GM21825 (cell line): Measurements from ENCODE around the gene PHYHIPL.

ENCODE experiments used
- ATAC-seq: cut with Tn5 transposase; IDR thresholded peaks from one replicate; pipeline ENCODE4 v1.9.1; 2021; ENCODE audit warnings: mild to moderate bottlenecking, moderate library complexity; ENCODE audit not compliant: unreplicated experiment

The PHYHIPL gene

DNA sequence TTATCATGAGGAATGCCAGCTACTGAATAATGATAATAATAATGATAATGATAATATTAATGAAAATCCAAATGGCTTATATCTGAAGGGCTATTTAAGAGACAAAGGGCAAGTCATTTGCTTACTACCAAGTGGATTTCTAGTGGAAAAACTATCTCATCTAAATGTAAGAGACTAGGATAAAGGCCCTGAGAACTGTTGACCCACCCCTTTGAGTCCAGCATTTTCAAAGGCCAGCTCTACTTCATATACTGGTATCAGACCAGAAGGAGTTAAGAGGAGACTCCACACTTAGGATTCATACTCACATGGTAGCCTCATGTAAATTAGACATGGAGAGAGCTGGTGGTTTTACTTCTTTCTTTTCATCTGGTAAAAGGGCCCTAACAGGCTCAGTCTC lies 76.0 kb downstream of the PHYHIPL start:
- no peak for ATAC-seq

DNA sequence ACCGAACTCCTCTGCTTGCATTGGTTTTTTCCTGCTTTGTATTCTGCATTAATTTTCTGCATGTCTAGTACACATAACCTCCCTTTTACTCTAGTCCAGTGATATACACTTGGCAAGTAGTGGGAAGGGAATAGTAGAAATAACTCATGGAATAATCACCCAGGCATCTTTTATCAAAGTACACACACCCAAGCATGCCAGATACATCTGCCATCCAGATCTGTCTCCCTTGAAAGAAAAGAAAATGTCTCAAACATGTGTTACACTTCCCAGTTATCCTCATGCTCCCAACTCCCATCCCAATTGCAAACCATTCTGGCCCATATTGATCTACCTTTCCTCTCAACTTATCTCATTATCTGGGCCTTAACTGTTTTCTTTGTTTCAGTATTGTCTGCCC lies 79.0 kb downstream of the PHYHIPL start:
- no peak for ATAC-seq

DNA sequence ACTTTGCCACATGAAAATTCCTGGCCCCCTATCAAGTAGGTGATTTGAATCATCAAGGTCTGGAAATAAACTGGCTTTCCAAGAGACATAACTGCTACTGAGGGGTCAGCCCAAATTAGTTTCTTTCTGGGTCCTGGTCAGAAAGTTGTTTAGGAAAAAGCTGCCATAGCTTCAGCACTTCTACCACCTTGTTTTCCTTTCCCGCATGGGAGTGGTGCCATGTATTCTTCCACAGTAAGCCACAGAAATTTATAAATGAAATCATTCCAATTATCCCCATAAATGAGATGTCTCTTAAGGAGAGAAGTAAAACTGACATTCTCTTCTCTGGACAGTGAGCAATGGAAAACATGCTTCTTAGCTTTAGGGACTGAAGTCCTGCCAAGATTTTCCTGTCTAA lies 80.8 kb downstream of the PHYHIPL start:
- no peak for ATAC-seq

DNA sequence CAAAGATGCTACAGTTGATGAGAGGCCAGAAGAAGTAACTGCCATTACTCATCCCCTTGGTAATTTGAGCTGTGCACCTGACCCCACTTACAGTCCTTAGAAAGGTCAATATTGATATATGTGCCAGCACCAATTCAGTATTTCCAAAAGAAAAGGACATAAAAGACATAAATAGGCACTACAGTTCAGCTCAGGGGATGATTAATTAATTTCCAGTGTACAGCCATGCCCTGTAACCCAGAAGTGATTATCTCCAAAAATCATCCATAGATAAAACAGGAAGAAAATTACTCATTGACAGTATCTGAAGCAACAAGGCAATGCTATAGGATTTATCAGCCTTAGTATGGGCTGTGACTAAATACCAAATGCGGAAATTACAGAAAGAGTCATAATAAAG lies 82.4 kb downstream of the PHYHIPL start:
- ATAC-seq = no peak

DNA sequence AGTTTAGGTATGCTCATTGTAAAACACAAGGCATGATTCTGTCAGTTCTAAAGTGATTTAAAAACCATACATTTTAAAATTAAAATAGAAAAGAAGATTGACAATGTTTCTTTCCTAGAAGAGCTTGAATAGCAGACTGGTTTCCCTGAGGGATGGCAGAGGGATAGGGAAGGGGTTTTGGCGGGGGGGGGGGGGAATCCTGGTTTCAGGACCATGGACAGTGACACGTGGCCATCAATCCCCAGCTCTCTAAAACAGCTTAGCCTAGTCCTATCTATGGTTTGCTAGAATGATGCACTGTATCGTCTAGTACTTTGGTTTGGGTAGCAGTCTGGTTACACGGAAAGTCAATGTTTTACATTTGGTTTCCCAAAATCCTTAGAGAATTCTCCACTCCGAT lies 88.7 kb downstream of the PHYHIPL start:
- ATAC-seq = no peak

DNA sequence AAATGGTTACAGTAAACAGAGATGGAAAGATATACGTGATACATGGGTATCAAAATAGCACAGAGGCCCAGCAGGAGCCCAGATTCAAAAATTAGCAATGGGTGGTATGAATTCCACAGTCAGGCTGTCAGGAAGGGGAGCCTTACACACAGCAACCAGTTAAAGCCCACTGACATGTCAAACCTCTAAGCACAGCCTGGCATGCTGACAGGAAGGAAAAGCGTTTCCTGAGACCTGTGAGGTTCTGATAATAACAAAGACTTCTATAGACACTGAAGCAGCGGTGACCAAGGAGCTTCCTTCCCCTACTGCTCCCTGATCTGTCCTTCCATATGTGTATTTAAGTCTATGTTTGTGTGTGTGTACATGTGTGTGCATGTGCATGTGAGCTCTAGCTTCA lies 89.9 kb downstream of the PHYHIPL start:
- no peak for ATAC-seq

DNA sequence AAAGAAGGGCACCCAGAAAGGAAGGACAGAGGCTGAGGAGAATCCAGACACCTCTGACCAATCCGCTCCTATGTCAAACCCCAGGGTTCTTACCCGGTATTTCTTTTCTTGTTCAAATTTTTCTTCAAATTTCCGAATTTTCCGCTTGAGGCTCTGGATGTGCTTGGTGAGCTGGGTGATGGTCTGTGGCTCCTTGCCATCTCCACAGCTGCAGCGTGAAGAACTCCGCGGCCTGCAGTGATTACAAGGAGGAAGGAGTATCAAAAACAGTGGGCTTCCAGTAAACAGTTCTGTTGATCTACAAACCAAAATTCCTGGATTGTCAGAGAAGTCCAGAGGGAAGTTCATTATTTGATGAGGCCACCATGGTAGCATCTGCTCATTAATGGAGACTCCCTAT lies 92.0 kb downstream of the PHYHIPL start:
- no peak for ATAC-seq

DNA sequence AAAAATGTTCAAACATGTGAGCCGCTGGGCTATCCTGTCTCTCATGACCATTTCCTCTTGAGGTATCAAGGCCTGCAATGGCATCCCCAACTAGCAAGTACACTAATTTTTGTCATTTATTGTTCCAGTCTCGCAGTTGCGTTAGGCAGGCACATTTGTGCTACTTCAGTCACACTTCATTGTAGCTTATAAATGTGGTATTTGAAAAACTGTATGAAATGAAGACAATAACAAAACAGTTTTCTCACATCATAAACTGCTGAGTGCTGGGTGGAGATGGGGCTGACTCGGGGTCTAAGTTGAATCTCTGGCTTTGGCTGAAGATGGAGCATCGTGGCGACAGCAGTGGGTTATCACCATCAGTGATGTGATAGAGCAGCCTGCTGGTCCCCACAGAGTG lies 93.2 kb downstream of the PHYHIPL start:
- ATAC-seq = no peak

DNA sequence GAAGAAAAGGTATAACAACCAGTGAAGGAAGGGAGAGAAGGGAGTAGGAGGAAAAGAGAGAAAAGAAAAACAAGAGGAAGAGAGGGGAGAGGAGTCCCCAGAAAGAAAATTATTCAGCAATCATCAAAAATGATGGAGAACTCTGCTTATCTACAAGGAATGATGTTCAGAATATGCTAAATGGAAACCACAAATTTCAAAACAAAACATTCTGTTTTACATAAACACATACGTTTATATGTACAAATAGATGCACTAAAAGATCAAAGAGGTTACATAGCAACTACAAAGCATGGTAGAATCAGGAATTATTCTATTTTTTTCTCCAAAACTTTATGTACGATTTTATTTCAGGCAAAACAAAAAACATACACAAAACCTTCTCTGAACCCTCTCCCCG lies 94.0 kb downstream of the PHYHIPL start:
- no peak for ATAC-seq

DNA sequence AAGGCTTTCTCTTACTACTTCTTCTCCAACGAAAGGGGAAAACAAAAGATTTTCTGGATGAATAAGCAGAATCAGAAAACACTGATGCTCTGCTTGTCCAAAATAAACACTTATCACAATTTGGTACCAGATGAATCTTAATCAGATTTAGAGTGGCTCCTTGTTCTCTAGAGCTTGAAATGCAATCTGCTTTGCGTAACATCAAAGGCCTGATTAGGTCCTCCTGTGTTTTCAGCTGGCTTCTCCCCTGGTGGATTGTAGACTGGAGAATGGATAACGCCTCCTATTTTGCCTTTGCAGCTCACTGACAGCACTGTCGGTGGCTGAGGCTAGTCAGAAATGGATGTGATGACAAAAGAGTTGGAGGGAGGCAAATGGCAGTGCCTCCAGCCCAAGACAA lies 94.7 kb downstream of the PHYHIPL start:
- ATAC-seq = no peak

DNA sequence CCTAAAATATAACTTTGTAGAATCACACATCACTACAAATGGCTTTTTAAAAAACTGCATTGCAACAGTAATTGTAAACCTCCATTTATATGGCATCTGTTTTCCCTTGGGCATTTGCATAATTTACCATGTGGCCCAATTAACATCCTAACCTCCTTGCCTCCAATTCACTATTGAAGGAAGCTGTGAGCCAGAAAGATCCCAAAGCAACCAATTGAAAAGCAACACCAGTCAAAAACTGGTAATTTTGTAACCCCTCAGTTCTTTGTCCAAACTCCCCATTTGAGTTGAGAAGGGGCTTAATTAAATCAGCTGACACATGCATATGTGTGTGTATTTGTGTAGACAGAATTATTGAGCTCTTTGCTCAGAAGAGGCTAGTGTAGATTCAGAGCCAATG lies 95.6 kb downstream of the PHYHIPL start:
- ATAC-seq = no peak

DNA sequence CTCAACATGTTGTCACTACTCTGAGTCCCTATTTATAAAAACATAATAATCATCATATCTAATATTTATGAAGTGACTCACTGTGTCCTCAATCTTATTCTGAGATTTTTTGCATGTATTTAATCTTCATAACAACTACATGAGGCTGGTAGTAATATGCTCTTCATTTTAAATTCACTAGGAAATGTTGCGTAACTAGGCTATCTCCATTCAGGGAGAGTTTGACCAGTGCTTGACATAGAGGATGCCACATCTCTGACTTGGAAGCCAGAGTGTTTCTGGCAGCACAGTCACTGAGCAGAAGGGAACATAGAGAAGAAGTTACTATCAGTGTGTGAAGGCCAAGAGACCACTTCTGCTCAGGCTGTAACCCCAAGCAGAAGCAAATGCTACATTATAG lies 97.0 kb downstream of the PHYHIPL start:
- ATAC-seq = no peak

DNA sequence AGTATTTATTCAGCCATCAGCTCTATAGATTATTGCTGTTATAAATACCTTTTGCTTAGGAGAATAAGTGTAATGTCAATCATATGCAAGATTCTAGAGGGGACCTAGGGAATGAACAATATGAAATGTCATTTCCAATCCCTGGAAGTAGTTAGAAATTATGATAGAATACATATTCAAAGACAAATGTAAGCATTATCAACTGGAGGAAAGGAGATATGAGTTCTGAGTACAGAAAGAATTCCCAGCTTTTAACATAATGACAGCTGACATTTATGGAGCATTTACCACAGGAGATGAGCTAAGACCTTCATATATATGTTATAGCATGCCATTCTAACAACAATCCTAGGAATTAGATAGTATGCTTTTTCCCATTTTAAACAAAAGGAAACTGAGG lies 99.7 kb downstream of the PHYHIPL start:
- no peak for ATAC-seq

DNA sequence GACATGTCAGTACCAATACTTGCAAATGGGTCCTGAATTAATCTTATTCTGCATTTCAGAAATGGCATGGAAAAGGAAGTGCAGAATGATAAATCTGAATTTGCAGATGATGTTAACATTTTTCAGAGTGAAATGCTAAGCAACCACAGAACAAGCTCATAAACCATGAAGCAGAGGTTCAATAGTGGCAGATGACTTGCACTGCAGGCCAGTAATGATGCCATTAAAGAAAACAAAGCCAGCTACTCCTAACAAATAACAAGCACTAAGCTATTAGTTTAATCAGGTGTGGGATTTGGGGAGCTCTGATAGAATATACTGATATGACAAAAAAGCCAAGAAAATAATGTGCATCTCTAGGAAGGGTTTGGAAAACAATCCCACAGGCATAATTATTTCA lies 100.5 kb downstream of the PHYHIPL start:
- ATAC-seq = no peak

DNA sequence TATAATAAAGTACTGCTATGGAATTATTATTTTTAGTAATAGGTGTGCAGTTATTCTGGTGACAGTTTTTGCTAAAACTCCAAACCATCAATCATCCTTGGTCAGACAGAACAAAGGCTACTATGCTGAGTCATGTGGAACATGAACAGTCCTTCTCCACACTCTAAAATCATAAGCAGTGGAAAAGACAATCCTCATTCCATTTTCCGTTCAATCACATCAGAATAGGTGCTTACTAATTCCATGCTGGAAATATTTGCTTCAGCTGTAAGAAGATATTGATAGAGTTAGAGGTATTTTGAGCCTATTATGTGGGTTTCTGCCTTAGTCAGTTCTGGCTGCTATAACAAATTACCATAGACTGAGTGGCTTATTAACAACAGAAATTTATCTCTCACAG lies 103.0 kb downstream of the PHYHIPL start:
- no peak for ATAC-seq

DNA sequence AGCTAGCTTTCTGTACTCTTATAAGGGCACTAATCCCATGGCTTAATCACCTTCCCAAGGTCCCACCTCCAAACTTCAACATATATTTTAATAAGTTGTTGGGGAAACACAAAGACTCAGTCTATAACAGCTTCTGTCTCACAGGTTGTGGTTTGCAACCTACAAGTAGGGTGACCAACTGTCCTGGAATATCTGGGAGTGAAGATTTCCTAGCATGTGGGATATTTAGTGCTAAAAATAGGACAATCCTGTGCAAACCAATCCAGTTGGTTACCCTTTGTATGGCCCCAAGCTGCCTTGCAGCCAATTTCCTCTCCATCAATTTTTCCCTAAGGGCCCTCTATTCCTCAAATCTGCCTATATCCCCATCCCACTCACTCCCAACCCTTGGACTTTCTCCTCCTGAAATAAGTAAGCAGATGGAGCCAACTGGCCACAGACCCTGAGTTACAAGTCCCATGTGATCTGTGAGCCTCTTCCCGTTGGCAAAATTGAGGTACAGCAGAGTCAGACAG lies 103.6 kb downstream of the PHYHIPL start:
- ATAC-seq = no peak

DNA sequence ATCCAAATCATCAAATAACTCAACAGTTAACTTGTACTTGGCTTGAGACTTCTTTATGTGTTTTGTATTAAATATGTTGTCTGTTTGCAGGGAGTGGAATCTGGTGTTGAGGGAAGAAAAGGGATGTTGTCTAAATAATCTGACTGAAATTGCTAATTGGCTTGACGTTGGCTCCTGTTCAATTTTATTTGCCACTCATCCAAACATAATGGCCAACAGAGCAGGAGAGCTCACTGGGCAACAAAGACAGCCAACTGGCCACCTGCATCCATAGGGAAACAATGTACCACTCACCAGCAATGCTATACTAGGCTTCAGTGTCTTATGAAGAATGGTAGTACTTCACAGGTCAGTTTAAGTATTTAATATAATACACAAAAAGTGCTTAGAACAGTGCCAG lies 105.4 kb downstream of the PHYHIPL start:
- ATAC-seq = no peak

DNA sequence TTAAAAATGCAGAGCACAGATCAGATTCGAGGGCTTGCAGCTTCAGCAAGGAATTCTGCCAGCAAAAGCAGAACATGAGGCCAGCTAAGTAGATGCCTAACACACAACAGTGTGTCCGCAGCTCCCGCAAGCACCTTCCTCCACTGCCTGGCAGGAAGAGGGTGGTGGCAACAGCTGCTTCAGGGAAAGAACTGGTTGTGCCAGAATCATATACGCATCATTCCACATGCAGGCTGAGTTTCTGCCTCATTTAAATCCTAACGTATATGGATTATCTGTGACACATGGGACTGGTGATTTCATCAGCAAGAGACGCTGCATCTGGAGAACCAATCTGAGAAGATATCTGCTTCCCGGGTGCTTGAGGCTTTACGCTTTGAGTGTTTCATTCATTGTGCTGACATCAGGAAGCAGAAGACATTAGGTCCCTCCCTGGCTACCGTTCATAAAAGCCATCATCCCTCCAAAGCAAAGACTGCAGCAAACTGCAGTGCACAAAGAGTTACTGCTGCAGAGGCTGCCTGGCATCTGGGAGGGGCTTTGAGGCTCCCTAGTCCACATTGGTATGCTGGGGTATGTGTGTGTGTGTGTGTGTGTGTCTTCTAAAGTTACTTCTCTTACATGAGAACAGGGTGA lies 107.1 kb downstream of the PHYHIPL start:
- no peak for ATAC-seq

DNA sequence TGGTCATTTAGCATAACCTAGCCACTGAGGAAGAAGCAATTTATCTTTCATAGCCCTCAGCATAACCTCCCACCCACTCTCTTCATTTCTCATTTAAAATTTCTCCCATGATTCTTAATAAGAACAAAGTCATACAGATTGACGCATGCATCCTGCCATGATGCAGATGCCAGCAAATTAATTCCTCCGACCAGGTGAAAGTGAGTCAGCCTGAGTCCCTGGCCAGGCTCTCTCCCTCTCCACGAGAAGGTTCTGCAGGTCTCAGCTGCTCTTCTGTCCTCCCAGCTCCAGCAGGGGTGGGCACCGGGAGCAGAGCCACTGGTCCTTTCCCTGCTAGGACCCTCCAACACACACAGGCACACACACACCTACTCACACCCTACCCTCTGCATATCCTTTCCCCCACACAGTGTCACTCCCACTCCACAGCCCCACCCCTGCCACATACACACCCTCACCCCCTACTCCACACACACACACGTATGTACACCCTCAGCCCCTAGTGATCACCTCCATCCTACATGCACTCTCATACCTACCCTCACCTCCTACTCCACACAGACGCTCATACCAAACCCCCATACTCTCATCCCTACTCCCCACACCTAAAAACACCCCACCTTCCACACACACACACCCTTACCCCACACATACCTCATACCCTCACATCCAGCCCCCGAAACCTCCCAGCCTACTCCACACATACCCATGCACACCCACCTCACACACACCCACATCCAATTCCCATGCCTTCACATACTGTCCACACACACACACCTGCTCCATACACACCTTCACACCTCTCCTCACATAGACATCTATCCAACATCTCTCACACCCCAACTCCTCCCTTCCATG lies 107.9 kb downstream of the PHYHIPL start:
- no peak for ATAC-seq

DNA sequence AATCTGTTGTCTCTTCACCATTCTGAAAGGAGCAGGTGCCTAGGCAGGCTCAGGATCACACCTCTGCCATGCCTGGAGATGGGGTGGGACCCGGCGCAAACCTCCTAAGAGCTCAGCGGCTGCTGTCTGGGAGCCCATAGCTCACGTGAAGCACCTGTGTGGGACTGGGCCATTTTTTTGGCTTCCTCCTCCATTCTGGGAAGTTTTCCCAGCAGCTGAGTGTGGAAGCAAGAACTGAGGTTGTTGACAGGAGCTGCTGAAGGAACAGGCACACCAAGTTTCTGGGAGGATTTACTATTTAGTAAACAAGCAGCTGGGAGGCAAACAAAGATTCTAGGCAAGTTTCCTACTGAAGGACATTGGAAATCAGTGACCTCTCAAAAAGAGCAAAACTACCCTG lies 108.6 kb downstream of the PHYHIPL start:
- no peak for ATAC-seq

DNA sequence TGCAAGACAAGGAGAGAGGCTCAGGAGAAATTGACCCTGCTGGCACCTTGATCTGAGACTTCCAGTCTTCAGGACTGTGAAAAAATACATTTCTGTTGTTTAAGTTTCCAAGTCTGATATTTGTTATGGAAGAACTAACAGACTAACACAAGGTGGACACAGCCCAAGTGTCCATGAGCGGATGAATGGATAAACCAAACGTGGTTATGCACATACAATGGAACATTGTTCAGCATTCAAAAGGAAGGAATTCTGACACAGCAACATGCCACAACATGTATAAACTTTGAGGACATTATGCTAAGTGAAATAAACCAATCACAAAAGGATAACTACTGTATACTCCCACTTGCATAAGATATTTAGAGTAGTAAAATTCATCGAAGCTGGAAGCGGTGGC lies 109.4 kb downstream of the PHYHIPL start:
- no peak for ATAC-seq

DNA sequence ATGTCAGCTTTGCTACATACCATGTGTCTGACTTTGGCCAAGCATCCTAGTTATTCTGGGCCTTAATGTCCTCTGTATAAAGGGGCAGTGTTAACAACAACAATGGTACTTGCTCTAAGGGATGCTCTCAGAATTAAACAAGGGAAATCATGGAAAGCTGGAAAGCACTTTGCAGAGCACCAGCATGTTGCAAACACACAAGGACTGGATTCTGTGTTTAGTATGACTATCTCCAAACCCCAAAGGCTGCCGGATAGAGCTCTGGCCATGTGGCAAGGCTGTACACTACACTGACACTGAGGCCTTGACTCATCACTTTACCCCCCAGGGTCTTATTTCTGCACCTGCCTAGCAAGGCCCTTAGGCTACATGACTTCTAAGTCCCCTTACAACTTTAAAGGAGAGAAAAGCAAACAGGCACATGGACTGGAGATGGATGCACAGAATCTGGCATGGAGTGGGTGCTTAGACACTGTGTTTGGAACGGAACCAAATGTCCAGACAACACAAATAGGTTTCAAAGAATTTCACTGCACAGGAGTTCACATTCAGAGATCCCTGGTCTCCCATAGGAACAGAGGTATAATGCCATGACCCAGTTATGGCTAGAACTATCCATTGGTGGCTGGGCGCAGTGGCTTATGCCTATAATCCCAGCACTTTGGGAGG lies 111.3 kb downstream of the PHYHIPL start:
- no peak for ATAC-seq
